Panc1 (cell line): ENCODE measurements around the gene CD79A.

ENCODE experiments used
- CTCF ChIP-seq: fragments of 450-650 bp; IDR thresholded peaks from 2 replicates; pipeline ENCODE4 v1.5.1; 2017; ENCODE audit warnings: mild to moderate bottlenecking
- POLR2AphosphoS5 ChIP-seq: IDR thresholded peaks from 2 replicates; pipeline ENCODE4 v1.6.1; 2012; ENCODE audit warnings: mild to moderate bottlenecking, low read depth, low read length, moderate library complexity
- REST ChIP-seq, 2 experiments: IDR thresholded peaks; 2 replicates each; pipeline ENCODE4 v1.6.1; 2011 to 2012; ENCODE audit warnings: low read depth in 2 of 2, control low read depth in 1 of 2, low read length in 1 of 2, mild to moderate bottlenecking in 1 of 2, moderate library complexity in 1 of 2; ENCODE audit not compliant: insufficient read depth in 1 of 2
- SIN3A ChIP-seq: IDR thresholded peaks from 2 replicates; pipeline ENCODE4 v1.6.1; 2012; ENCODE audit warnings: low read depth, mild to moderate bottlenecking, low read length, moderate library complexity, borderline replicate concordance; ENCODE audit not compliant: insufficient read depth
- TCF7L2 ChIP-seq: IDR thresholded peaks from 2 replicates; pipeline ENCODE4 v1.6.1; 2011; ENCODE audit warnings: mild to moderate bottlenecking, low read depth, low read length, inconsistent platforms

- TF ChIP-seq CTCF (no peak), TCF7L2 (no peak), POLR2AphosphoS5 (no peak), REST (IDR thresholded peaks at IDR 0.05; ENCODE audit: insufficient read depth in 1 of 2, low read depth in 2 of 2, low read length in 1 of 2) (no peak), SIN3A (no peak)
These were observed 38.8 kb downstream of the CD79A start for GRCh38 chr19:41915776-41916414.
